ENCODE measurements around the gene CPLX4.

CPLX4 gene

DNA sequence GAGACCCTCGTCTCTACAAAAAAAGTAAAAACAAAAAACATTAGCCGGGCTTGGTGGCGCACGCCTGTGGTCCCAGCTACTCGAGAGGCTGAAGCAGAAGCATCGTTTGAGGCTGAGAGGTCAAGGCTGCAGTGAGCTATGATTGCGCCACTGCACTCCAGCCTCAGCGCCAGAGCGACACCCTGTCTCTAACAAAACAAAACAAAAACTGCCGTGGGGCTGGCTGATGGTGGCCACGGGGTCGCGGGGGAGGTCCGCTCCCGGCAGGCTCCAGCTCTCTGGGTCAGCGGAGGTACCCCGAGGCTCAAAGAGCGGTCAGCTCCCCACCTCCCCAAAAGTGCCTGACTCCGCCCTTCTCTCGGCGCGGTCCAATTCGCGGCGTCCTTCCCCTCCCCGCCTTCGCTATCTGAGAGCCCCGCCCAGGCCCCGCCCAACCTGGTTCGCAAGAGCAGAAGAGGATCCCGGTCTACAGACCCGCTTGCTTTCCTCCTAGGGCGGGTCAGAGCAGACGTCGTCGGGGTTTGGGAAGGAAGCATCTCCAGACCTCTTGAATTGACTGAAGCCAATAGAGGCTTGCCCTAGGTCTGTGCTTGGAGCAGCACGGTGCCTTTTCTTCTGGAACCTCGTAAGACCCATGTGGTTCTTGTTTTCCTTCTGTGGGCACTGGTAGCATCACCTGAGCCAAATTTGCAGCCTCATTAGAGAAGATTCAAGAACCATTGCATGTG is 53.0 kb downstream of the CPLX4 start (continued):
- TF ChIP-seq, protein P1, sequence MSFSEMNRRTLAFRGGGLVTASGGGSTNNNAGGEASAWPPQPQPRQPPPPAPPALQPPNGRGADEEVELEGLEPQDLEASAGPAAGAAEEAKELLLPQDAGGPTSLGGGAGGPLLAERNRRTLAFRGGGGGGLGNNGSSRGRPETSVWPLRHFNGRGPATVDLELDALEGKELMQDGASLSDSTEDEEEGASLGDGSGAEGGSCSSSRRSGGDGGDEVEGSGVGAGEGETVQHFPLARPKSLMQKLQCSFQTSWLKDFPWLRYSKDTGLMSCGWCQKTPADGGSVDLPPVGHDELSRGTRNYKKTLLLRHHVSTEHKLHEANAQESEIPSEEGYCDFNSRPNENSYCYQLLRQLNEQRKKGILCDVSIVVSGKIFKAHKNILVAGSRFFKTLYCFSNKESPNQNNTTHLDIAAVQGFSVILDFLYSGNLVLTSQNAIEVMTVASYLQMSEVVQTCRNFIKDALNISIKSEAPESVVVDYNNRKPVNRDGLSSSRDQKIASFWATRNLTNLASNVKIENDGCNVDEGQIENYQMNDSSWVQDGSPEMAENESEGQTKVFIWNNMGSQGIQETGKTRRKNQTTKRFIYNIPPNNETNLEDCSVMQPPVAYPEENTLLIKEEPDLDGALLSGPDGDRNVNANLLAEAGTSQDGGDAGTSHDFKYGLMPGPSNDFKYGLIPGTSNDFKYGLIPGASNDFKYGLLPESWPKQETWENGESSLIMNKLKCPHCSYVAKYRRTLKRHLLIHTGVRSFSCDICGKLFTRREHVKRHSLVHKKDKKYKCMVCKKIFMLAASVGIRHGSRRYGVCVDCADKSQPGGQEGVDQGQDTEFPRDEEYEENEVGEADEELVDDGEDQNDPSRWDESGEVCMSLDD (tag by site-specific recombination; IDR thresholded peaks at IDR 0.05), result peak; percentile 68; the same call in 1 of the 2 replicates
- TF ChIP-seq ZNF530 (tag by site-specific recombination; IDR thresholded peaks at IDR 0.05; ENCODE audit: low read depth) (no peak), ZNF623 (tag by site-specific recombination; IDR thresholded peaks at IDR 0.05) (no peak), ZNF266 (tag by site-specific recombination; IDR thresholded peaks at IDR 0.05; ENCODE audit: low read depth) (no peak), KLF9 (tag by site-specific recombination; IDR thresholded peaks at IDR 0.05; ENCODE audit: low read depth) (peak; percentile 72), ZNF248 (tag by site-specific recombination; IDR thresholded peaks at IDR 0.05) (no peak), ZNF501 (tag by site-specific recombination; IDR thresholded peaks at IDR 0.05) (0 out of 2 replicates have a peak, but pooled peaks have one; percentile 16), ZNF701 (tag by site-specific recombination; IDR thresholded peaks at IDR 0.05) (no peak)
- TF ChIP-seq, protein P2, sequence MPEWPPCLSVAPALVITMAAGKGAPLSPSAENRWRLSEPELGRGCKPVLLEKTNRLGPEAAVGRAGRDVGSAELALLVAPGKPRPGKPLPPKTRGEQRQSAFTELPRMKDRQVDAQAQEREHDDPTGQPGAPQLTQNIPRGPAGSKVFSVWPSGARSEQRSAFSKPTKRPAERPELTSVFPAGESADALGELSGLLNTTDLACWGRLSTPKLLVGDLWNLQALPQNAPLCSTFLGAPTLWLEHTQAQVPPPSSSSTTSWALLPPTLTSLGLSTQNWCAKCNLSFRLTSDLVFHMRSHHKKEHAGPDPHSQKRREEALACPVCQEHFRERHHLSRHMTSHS (tag by site-specific recombination; IDR thresholded peaks at IDR 0.05), result no peak
- TF ChIP-seq, protein P3, sequence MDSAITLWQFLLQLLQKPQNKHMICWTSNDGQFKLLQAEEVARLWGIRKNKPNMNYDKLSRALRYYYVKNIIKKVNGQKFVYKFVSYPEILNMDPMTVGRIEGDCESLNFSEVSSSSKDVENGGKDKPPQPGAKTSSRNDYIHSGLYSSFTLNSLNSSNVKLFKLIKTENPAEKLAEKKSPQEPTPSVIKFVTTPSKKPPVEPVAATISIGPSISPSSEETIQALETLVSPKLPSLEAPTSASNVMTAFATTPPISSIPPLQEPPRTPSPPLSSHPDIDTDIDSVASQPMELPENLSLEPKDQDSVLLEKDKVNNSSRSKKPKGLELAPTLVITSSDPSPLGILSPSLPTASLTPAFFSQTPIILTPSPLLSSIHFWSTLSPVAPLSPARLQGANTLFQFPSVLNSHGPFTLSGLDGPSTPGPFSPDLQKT (IDR thresholded peaks at IDR 0.05; ENCODE audit: borderline replicate concordance, low read depth, low read length), result no peak
- TF ChIP-seq, protein P4, sequence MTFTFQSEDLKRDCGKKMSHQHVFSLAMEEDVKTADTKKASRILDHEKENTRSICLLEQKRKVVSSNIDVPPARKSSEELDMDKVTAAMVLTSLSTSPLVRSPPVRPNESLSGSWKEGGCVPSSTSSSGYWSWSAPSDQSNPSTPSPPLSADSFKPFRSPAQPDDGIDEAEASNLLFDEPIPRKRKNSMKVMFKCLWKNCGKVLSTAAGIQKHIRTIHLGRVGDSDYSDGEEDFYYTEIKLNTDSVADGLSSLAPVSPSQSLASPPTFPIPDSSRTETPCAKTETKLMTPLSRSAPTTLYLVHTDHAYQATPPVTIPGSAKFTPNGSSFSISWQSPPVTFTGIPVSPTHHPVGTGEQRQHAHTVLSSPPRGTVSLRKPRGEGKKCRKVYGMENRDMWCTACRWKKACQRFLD (tag by site-specific recombination; IDR thresholded peaks at IDR 0.05), result no peak
- TF ChIP-seq, protein P5, sequence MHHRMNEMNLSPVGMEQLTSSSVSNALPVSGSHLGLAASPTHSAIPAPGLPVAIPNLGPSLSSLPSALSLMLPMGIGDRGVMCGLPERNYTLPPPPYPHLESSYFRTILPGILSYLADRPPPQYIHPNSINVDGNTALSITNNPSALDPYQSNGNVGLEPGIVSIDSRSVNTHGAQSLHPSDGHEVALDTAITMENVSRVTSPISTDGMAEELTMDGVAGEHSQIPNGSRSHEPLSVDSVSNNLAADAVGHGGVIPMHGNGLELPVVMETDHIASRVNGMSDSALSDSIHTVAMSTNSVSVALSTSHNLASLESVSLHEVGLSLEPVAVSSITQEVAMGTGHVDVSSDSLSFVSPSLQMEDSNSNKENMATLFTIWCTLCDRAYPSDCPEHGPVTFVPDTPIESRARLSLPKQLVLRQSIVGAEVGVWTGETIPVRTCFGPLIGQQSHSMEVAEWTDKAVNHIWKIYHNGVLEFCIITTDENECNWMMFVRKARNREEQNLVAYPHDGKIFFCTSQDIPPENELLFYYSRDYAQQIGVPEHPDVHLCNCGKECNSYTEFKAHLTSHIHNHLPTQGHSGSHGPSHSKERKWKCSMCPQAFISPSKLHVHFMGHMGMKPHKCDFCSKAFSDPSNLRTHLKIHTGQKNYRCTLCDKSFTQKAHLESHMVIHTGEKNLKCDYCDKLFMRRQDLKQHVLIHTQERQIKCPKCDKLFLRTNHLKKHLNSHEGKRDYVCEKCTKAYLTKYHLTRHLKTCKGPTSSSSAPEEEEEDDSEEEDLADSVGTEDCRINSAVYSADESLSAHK (tag by site-specific recombination; IDR thresholded peaks at IDR 0.05), result no peak

DNA sequence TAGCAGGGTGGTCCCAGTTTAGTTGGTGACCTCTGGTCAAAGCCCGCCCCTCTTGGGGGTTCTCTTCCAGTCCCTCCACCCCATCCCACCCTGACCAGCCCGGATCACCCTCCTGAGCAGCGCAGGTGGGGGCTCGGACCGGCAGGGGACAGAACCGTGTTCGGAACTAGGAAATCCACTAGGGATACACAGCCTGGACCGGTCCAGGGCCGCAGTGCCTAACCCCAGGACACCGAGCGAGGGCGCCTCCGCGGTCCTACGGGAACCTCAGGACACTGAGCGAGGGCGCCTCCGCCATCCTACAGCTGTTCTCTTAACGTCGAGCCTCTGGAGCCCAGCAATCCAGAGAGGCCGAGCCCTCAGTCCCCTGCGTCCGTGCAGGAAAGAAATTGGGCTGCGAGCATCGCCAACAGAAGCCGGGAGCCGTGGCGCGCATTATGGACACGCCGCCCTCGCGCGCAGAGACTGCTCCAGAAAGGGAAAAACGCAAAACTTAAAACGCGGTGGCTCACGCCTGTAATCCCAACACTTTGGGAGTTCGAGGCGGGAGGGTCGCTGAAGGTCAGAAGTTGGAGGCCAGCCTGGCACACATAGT is 53.7 kb downstream of the CPLX4 start:
- H3K36me3 ChIP-seq (ENCODE audit: control insufficient read depth in 2 of 2, insufficient read depth in 1 of 2, low read length in 2 of 2), result no peaks in the 10 kb centered on the region
- TF ChIP-seq ZNF211 (tag by site-specific recombination; IDR thresholded peaks at IDR 0.05; ENCODE audit: low read depth) (no peak), ZBTB17 (tag by site-specific recombination; IDR thresholded peaks at IDR 0.05) (peak; percentile 69; the same call in 1 of the 2 replicates), ZNF184 (tag by site-specific recombination; IDR thresholded peaks at IDR 0.05) (no peak), ZNF274 (IDR thresholded peaks at IDR 0.05; ENCODE audit: low read length) (no peak), ZNF274 (tag by site-specific recombination; IDR thresholded peaks at IDR 0.05; ENCODE audit: borderline replicate concordance) (no peak), ZNF239 (tag by site-specific recombination; IDR thresholded peaks at IDR 0.05) (no peak), ZNF670 (tag by site-specific recombination; IDR thresholded peaks at IDR 0.05; ENCODE audit: low read depth) (no peak), BCL11A (tag by site-specific recombination; IDR thresholded peaks at IDR 0.05; ENCODE audit: low read depth) (no peak)
- TF ChIP-seq, protein P6, sequence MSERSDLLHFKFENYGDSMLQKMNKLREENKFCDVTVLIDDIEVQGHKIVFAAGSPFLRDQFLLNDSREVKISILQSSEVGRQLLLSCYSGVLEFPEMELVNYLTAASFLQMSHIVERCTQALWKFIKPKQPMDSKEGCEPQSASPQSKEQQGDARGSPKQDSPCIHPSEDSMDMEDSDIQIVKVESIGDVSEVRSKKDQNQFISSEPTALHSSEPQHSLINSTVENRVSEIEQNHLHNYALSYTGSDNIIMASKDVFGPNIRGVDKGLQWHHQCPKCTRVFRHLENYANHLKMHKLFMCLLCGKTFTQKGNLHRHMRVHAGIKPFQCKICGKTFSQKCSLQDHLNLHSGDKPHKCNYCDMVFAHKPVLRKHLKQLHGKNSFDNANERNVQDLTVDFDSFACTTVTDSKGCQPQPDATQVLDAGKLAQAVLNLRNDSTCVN (tag by site-specific recombination; optimal IDR thresholded peaks at IDR 0.05), result peak; percentile 34
- TF ChIP-seq, protein P7, sequence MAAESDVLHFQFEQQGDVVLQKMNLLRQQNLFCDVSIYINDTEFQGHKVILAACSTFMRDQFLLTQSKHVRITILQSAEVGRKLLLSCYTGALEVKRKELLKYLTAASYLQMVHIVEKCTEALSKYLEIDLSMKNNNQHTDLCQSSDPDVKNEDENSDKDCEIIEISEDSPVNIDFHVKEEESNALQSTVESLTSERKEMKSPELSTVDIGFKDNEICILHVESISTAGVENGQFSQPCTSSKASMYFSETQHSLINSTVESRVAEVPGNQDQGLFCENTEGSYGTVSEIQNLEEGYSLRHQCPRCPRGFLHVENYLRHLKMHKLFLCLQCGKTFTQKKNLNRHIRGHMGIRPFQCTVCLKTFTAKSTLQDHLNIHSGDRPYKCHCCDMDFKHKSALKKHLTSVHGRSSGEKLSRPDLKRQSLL (tag by site-specific recombination; IDR thresholded peaks at IDR 0.05), result peak; percentile 23; the same call in 1 of the 2 replicates

More for the DNA sequence above, 53.7 kb downstream of the CPLX4 start:
- H3K4me3 ChIP-seq (ENCODE audit: low read depth, low read length), result peak overlapping the region; percentile 37
- H3K27ac ChIP-seq (ENCODE audit: extremely low read depth, low read depth, low read length), result no peak overlapping the region
- POLR2A ChIA-PET, result interaction anchor here (0.5 to 1.7 kb wide), 3 partner anchors 9 to 21 kb away, joined by 3 to 4 read pairs (median 3); partner anchors contain the start of gene RAX
- CTCF ChIA-PET, result interaction anchor here (0.6 to 8.1 kb wide), 6 partner anchors 9 to 314 kb away, joined by 3 to 46 read pairs (median 6); partner anchors contain the start of gene RAX
- H3K9me3 ChIP-seq (ENCODE audit: control insufficient read depth, insufficient read depth, low read depth, low read length), result no peaks in the 10 kb centered on the region
- H3K4me1 ChIP-seq (ENCODE audit: control insufficient read depth, insufficient read depth, low read length), result peaks cover 6% of the 10 kb centered on the region; the same call in 1 of the 2 replicates
